Thyroid gland (tissue), 4 donors: Measurements from ENCODE around the gene SALL3. TPM values are rescaled to one million over a fixed set of nuclear protein-coding genes. Genes with fewer than 3 reads are reported as not detected.

Experiments
- DNase-seq, 2 donors: peaks; one replicate each; pipeline ENCODE4 v3.0.0-alpha.2; 2019
- H3K27ac ChIP-seq, 3 donors: fragments of 200-600 bp; sonication (generic); 1 replicate in 2 of 3; 2 replicates in 1 of 3; pipeline ENCODE4 v1.5.1; 2016 to 2019; ENCODE audit warnings: mild to moderate bottlenecking in 1 of 3, moderate library complexity in 1 of 3
- H3K27me3 ChIP-seq: fragments of 200-600 bp; sonication (generic); one replicate; pipeline ENCODE4 v1.5.1; 2019
- H3K36me3 ChIP-seq, 2 donors: fragments of 200-600 bp; sonication (generic); one replicate each; pipeline ENCODE4 v1.5.1; 2016 to 2019
- H3K4me1 ChIP-seq, 2 donors: fragments of 200-600 bp; sonication (generic); one replicate each; pipeline ENCODE4 v1.5.1; 2017 to 2019
- H3K4me3 ChIP-seq, 3 donors: fragments of 200-600 bp; sonication (generic); replicated peaks in 1 of 3; 1 replicate in 2 of 3; 2 replicates in 1 of 3; pipeline ENCODE4 v1.5.1; 2016; ENCODE audit warnings: mild to moderate bottlenecking in 1 of 3
- H3K9me3 ChIP-seq: fragments of 200-600 bp; sonication (generic); one replicate; pipeline ENCODE4 v1.5.1; 2017
- CTCF ChIP-seq, 6 experiments: fragments of 200-600 bp in 3 of 6; fragments of 450-650 bp in 3 of 6; sonication (generic) in 3 of 6; IDR thresholded peaks; one replicate each; pipeline ENCODE4 v1.5.1; 2016 to 2019; ENCODE audit warnings: antibody characterized with exemption in 6 of 6, mild to moderate bottlenecking in 2 of 6, inconsistent platforms in 1 of 6, moderate library complexity in 1 of 6
- POLR2A ChIP-seq, 2 donors: fragments of 450-650 bp; IDR thresholded peaks; one replicate each; pipeline ENCODE4 v1.6.1; 2017; ENCODE audit warnings: antibody characterized with exemption in 2 of 2, mild to moderate bottlenecking in 2 of 2, moderate library complexity in 1 of 2
- WGBS, 2 donors: methylation state at CpG; one replicate each; pipeline ENCODE4 v1.1.5; 2017; 5-methylcytosine and 5-hydroxymethylcytosine counted together
- intact Hi-C: fragments of 100-400 bp; cut with DNase I; formaldehyde crosslinking; loops from one replicate; pipeline ENCODE4 v1.15.1; 2023
- total RNA-seq, 4 donors: library from RNA; depleted of rRNA; stranded (reverse); fragments of >200 nt; gene quantifications; one replicate each; pipeline ENCODE4 v1.2.3, GENCODE V29; 2016

The SALL3 gene
- total RNA-seq, 4 donors from 2014 or later = 0.11 to 0.13 TPM; not detected in 2

GRCh38 chr18:78992041-78993011, 12.7 kb downstream of the SALL3 start:
- intact Hi-C loops = no loop called here
- Histone ChIP-seq H3K4me1 (no peaks in the 10 kb centered on the region), H3K36me3 (no peaks in the 10 kb centered on the region), H3K27ac (no peak overlapping the region), H3K9me3 (no peaks in the 10 kb centered on the region), H3K4me3 (no peak overlapping the region), H3K27me3 (no peaks in the 10 kb centered on the region)
- TF ChIP-seq POLR2A (IDR thresholded peaks at IDR 0.05) (no peak), CTCF (IDR thresholded peaks at IDR 0.05) (no peak)
- WGBS, 2 donors = 93 to 94% methylated on average over 106 of the region's 129 CpGs
- DNase-seq = peak in 1 of 2 donors; percentile 12

GRCh38 chr18:78993014-78993926, 13.7 kb downstream of the SALL3 start:
- no peaks in the 10 kb centered on the region for H3K4me1 ChIP-seq
- no peak for DNase-seq
- no peaks in the 10 kb centered on the region for H3K36me3 ChIP-seq
- H3K4me3 ChIP-seq = no peak overlapping the region
- no peaks in the 10 kb centered on the region for H3K9me3 ChIP-seq
- no peak overlapping the region for H3K27ac ChIP-seq
- TF ChIP-seq CTCF (IDR thresholded peaks at IDR 0.05) (no peak), POLR2A (IDR thresholded peaks at IDR 0.05) (no peak)
- H3K27me3 ChIP-seq = no peaks in the 10 kb centered on the region
- intact Hi-C loops = no loop called here
- WGBS, 2 donors = 98 to 99% methylated on average over 59 to 85 of the region's 90 CpGs

- no peaks in the 10 kb centered on the region for H3K9me3 ChIP-seq
- no peaks in the 10 kb centered on the region for H3K4me1 ChIP-seq
- no peak for DNase-seq
- no peak overlapping the region for H3K4me3 ChIP-seq
- intact Hi-C loops = no loop called here
- H3K27me3 ChIP-seq = no peaks in the 10 kb centered on the region
- TF ChIP-seq POLR2A (IDR thresholded peaks at IDR 0.05) (no peak), CTCF (IDR thresholded peaks at IDR 0.05) (no peak)
- H3K36me3 ChIP-seq = no peaks in the 10 kb centered on the region
- no peak overlapping the region for H3K27ac ChIP-seq
- 96 to 98% methylated on average over 28 to 37 of the region's 37 CpGs for WGBS, 2 donors
Observed at GRCh38 chr18:78994000-78994399, 14.4 kb downstream of the SALL3 start.

GRCh38 chr18:78994531-78994930, 14.9 kb downstream of the SALL3 start:
- H3K36me3 ChIP-seq = no peaks in the 10 kb centered on the region
- 95 to 98% methylated on average over 15 to 37 of the region's 38 CpGs for WGBS, 2 donors
- no peak overlapping the region for H3K27ac ChIP-seq
- TF ChIP-seq CTCF (IDR thresholded peaks at IDR 0.05) (no peak), POLR2A (IDR thresholded peaks at IDR 0.05) (no peak)
- H3K27me3 ChIP-seq = no peaks in the 10 kb centered on the region
- intact Hi-C loops = no loop called here
- no peaks in the 10 kb centered on the region for H3K4me1 ChIP-seq
- no peak overlapping the region for H3K4me3 ChIP-seq
- DNase-seq = no peak
- H3K9me3 ChIP-seq = no peaks in the 10 kb centered on the region
